ENCODE results near the gene HSPB9. TPM values are rescaled to one million over a fixed set of nuclear protein-coding genes. Genes with fewer than 3 reads are reported as not detected.
A peak's percentile ranks its signal among the peaks of the same experiment; 100 is the strongest.

The HSPB9 gene
- total RNA-seq, 2 experiments from 2014 or later = not detected

DNA sequence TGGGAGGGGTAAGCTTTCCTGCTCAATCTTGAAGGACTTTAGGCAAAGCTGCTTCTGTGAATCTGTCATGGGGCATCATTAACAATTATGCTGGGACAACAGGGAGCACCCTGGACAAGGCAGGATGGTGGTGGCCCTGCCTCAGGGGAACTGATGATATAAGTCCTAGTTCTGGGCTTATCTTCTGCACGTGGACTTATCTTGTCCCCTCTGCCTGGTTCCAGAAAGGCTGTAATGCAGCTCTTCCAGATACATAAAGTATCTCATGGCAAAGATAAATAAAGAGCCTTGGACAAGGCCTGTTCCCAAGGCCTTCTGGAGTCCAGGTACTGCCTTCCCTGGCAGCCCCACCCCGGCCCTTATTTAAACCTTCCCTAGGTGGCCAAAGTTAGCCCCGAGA is 18.3 kb upstream of the HSPB9 start:
- no peak overlapping the region for H3K27ac Mint-ChIP-seq
- no peak overlapping the region for H3K4me3 Mint-ChIP-seq
- peaks cover 15% of the 10 kb centered on the region for H3K4me1 Mint-ChIP-seq (ENCODE audit: low read depth)
- H3K27me3 ChIP-seq (ENCODE audit: control insufficient read depth in 1 of 2, insufficient read depth in 2 of 2, low read length in 2 of 2) = no peaks in the 10 kb centered on the region
- POLR2A ChIA-PET = no interaction called here
- H3K27me3 Mint-ChIP-seq = no peaks in the 10 kb centered on the region
- ATAC-seq (ENCODE audit: poor library complexity) (no peak), DNase-seq (no peak)
- TF ChIP-seq, protein P1, sequence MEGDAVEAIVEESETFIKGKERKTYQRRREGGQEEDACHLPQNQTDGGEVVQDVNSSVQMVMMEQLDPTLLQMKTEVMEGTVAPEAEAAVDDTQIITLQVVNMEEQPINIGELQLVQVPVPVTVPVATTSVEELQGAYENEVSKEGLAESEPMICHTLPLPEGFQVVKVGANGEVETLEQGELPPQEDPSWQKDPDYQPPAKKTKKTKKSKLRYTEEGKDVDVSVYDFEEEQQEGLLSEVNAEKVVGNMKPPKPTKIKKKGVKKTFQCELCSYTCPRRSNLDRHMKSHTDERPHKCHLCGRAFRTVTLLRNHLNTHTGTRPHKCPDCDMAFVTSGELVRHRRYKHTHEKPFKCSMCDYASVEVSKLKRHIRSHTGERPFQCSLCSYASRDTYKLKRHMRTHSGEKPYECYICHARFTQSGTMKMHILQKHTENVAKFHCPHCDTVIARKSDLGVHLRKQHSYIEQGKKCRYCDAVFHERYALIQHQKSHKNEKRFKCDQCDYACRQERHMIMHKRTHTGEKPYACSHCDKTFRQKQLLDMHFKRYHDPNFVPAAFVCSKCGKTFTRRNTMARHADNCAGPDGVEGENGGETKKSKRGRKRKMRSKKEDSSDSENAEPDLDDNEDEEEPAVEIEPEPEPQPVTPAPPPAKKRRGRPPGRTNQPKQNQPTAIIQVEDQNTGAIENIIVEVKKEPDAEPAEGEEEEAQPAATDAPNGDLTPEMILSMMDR (IDR thresholded peaks at IDR 0.05) = no peak
- H3K36me3 Mint-ChIP-seq (ENCODE audit: low read depth) = no peaks in the 10 kb centered on the region
- H3K9me3 ChIP-seq (ENCODE audit: control insufficient read depth in 1 of 2, insufficient read depth in 1 of 2, low read length in 2 of 2) = no peaks in the 10 kb centered on the region
- intact Hi-C loops (cut with DNase I, micrococcal nuclease) = no loop called here
- H3K4me1 ChIP-seq (ENCODE audit: insufficient read depth, low read length) = peaks cover 19% of the 10 kb centered on the region
- no peaks in the 10 kb centered on the region for H3K9me3 Mint-ChIP-seq
- no peak overlapping the region for H3K27ac ChIP-seq (ENCODE audit: low read depth in 1 of 2, low read length in 2 of 2)
- no peak overlapping the region for H3K4me3 ChIP-seq (ENCODE audit: low read length)
- peaks cover 37% of the 10 kb centered on the region for H3K36me3 ChIP-seq (ENCODE audit: insufficient read depth, low read length)
- CTCF ChIA-PET = no interaction called here

- Mint-ChIP-seq H3K9me3 (no peaks in the 10 kb centered on the region), H3K27ac (no peak overlapping the region), H3K27me3 (no peaks in the 10 kb centered on the region), H3K36me3 (ENCODE audit: low read depth) (peaks cover 4% of the 10 kb centered on the region), H3K4me1 (ENCODE audit: low read depth) (peaks cover 28% of the 10 kb centered on the region), H3K4me3 (peak overlapping the region; percentile 11)
- no peak overlapping the region for H3K4me3 ChIP-seq (ENCODE audit: low read length)
- H3K4me1 ChIP-seq (ENCODE audit: insufficient read depth, low read length) = peaks cover 30% of the 10 kb centered on the region
- H3K27ac ChIP-seq (ENCODE audit: low read depth in 1 of 2, low read length in 2 of 2) = no peak overlapping the region
- TF ChIP-seq, protein P1 (IDR thresholded peaks at IDR 0.05) = no peak
- no peaks in the 10 kb centered on the region for H3K9me3 ChIP-seq (ENCODE audit: control insufficient read depth in 1 of 2, insufficient read depth in 1 of 2, low read length in 2 of 2)
- no peaks in the 10 kb centered on the region for H3K27me3 ChIP-seq (ENCODE audit: control insufficient read depth in 1 of 2, insufficient read depth in 2 of 2, low read length in 2 of 2)
- intact Hi-C loops (cut with DNase I, micrococcal nuclease) = no loop called here
- POLR2A ChIA-PET = interaction anchor here (0.7 kb wide), 1 partner anchor 1378 kb away, joined by 3 read pairs; the partner anchor contains the start of gene DHX8
- peaks cover 43% of the 10 kb centered on the region for H3K36me3 ChIP-seq (ENCODE audit: insufficient read depth, low read length)
- CTCF ChIA-PET = no interaction called here
- ATAC-seq (ENCODE audit: poor library complexity) = no peak
- no peak for DNase-seq
These were observed 16.6 kb upstream of the HSPB9 start for GRCh38 chr17:42106009-42106408.

DNA sequence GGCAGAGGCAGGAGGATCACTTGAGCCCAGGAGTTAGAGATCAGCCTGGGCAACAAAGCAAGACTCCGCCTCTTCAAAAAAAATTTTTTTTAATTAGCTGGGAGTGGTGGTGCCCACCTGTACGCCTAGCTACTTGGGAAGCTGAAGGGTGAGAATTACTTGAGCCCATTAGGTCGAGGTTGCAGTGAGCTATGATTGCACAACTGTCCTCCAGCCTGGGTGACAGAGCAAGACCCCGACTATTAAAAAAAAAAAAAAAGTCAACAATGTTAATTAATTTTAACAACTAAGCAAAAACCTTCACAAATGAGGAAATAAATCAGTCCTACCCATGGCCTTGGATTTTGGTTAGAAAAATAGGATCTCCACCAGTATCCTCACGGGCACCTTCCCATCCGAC is 15.5 kb upstream of the HSPB9 start:
- DNase-seq (peak in 1 of 14 experiments; percentile 13), ATAC-seq (ENCODE audit: poor library complexity) (no peak)
- H3K27me3 ChIP-seq (ENCODE audit: control insufficient read depth in 1 of 2, insufficient read depth in 2 of 2, low read length in 2 of 2) = no peaks in the 10 kb centered on the region
- Mint-ChIP-seq H3K4me3 (peak overlapping the region; percentile 83), H3K36me3 (ENCODE audit: low read depth) (peaks cover 4% of the 10 kb centered on the region), H3K9me3 (no peaks in the 10 kb centered on the region), H3K4me1 (ENCODE audit: low read depth) (peaks cover 33% of the 10 kb centered on the region), H3K27ac (peak overlapping the region; percentile 81), H3K27me3 (no peaks in the 10 kb centered on the region)
- H3K36me3 ChIP-seq (ENCODE audit: insufficient read depth, low read length) = peaks cover 45% of the 10 kb centered on the region
- peaks cover 42% of the 10 kb centered on the region for H3K4me1 ChIP-seq (ENCODE audit: insufficient read depth, low read length)
- CTCF ChIA-PET = interaction anchor here (0.7 kb wide), 1 partner anchor 87 kb away, joined by 3 read pairs; the partner anchor contains the start of gene NKIRAS2
- intact Hi-C loops (cut with DNase I, micrococcal nuclease) = no loop called here
- H3K4me3 ChIP-seq (ENCODE audit: low read length) = peak overlapping the region; percentile 30
- POLR2A ChIA-PET = no interaction called here
- H3K9me3 ChIP-seq (ENCODE audit: control insufficient read depth in 1 of 2, insufficient read depth in 1 of 2, low read length in 2 of 2) = no peaks in the 10 kb centered on the region
- no peak overlapping the region for H3K27ac ChIP-seq (ENCODE audit: low read depth in 1 of 2, low read length in 2 of 2)
- TF ChIP-seq, protein P1 (IDR thresholded peaks at IDR 0.05) = no peak

Data from CD4-positive, alpha-beta T cell (primary cell).